ENCODE data around the gene COMT. TPM values are rescaled to one million over a fixed set of nuclear protein-coding genes. Genes with fewer than 3 reads are reported as not detected.
"Not testable (repeated sequence)": the region's sequence is repeated elsewhere in the genome, so short reads cannot be mapped to it uniquely, and the experiment has no call there.

Gene COMT
- total RNA-seq, 1 experiment from 2014 or later: 109 TPM

DNA sequence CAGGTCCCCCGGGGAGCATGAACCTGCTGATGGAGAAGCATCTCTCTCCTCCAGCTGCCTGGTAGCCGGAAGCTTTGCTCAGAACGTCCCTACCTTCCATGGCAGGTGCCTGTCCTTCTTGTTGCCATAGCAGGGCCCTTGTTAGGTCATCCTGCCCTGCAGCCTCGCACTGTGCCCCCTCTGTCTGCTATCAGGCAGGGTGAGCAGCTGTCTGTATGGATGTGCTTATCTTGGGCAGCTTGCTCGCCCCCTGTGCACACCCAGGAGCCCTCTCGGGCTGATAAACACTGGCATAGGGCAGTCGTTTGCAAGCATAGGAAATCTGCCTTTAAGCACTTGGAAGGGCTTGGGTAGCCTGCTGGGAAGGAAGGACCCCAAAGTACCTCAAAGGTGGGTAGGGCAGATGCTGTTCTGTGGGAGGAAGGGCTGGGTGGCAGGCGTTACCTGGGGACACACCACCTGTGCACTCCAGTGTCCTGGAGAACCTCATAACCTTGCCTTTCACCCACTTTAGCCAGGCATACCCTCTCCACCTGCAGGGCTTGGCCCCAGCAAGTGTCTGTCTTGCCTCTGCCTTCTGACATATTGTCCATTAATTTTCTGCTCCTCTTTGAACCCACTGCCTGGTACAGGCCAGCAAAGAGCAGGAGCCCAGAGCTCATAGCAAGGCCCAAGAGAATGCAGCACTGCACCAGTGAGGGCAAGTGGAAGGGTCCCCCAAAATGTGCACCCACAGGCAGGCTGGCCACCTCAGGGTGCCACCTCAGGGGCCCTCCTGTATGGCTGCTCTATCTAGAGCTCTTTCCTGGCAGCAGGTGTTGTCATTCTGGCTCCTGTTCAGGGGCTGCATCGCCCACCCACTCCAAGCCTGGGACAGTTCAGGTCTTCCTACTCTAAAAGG, 8.0 kb upstream of the COMT start:
- no TSS peak for BruUV-seq (replicated peaks)
- ChIA-PET CTCF (no interaction called here), POLR2A (interaction anchor here (1.7 kb wide), 1 partner anchor 9 kb away, joined by 6 read pairs; no protein-coding TSS in a partner anchor), RAD21 (ENCODE audit: low non-redundant PET in 1 of 2, low total read pairs in 2 of 2, uncharacterized antibody in 2 of 2, unreplicated experiment in 2 of 2) (no interaction called here)
- Histone ChIP-seq H3K4me3 (replicated peaks in 1 of 2; ENCODE audit: low read depth in 1 of 2, low read length in 2 of 2) (no peak overlapping the region), H3K9ac (ENCODE audit: low read length) (no peak overlapping the region), H2AFZ (ENCODE audit: low read depth, low read length, poor library complexity, severe bottlenecking) (no peak overlapping the region), H3K36me3 (ENCODE audit: control insufficient read depth in 1 of 2, insufficient read depth in 2 of 2, low read length in 2 of 2) (peaks cover 0 to 6% of the 10 kb centered on the region in 2 experiments; a peak in 1 of 4 replicates), H3K9me2 (ENCODE audit: insufficient read depth) (no peaks in the 10 kb centered on the region), H3K27me3 (ENCODE audit: insufficient read depth, low read length) (no peaks in the 10 kb centered on the region), H3K4me2 (ENCODE audit: low read length) (no peak overlapping the region), H3K79me2 (ENCODE audit: insufficient read depth, low read length) (no peaks in the 10 kb centered on the region), H4K20me1 (ENCODE audit: insufficient read depth) (no peaks in the 10 kb centered on the region), H3K4me1 (ENCODE audit: control insufficient read depth in 1 of 2, insufficient read depth in 2 of 2, low read length in 2 of 2) (no peaks in the 10 kb centered on the region), H3K9me3 (ENCODE audit: control insufficient read depth in 1 of 2, insufficient read depth in 1 of 2, low read depth in 1 of 2, low read length in 2 of 2) (no peaks in the 10 kb centered on the region), H3K27ac (ENCODE audit: low read depth, low read length) (no peak overlapping the region)
- no peak; the same call in 1 of the 2 replicates for ATAC-seq
- intact Hi-C loops (cut with micrococcal nuclease): no loop called here
- no peak for DNase-seq (ENCODE audit: low read depth, low spot score)
- TF ChIP-seq RAD21 (IDR thresholded peaks at IDR 0.05; ENCODE audit: low read depth) (no peak), CEBPB (IDR thresholded peaks at IDR 0.05; ENCODE audit: low read depth) (no peak), TCF7L2 (IDR thresholded peaks at IDR 0.05; ENCODE audit: borderline replicate concordance, extremely low read depth, insufficient read depth, insufficient read length) (no peak), JUND (IDR thresholded peaks at IDR 0.05) (no peak), YY1 (IDR thresholded peaks at IDR 0.05; ENCODE audit: extremely low read depth, insufficient replicate concordance, low read depth, low read length) (no peak), SP1 (IDR thresholded peaks at IDR 0.05; ENCODE audit: low read depth) (no peak), EZH2 (IDR thresholded peaks at IDR 0.05) (no peak), ZFX (IDR thresholded peaks at IDR 0.05) (no peak), POLR2A (IDR thresholded peaks at IDR 0.05; ENCODE audit: borderline replicate concordance, extremely low read depth, insufficient read depth, insufficient read length) (no peak), FOSL1 (IDR thresholded peaks at IDR 0.05; ENCODE audit: low read depth) (no peak), POLR2AphosphoS5 (IDR thresholded peaks at IDR 0.05; ENCODE audit: low read depth, low read length) (no peak), EGR1 (IDR thresholded peaks at IDR 0.05; ENCODE audit: low read depth) (no peak), CBX3 (IDR thresholded peaks at IDR 0.05; ENCODE audit: low read depth) (no peak)
- TF ChIP-seq, protein P1, sequence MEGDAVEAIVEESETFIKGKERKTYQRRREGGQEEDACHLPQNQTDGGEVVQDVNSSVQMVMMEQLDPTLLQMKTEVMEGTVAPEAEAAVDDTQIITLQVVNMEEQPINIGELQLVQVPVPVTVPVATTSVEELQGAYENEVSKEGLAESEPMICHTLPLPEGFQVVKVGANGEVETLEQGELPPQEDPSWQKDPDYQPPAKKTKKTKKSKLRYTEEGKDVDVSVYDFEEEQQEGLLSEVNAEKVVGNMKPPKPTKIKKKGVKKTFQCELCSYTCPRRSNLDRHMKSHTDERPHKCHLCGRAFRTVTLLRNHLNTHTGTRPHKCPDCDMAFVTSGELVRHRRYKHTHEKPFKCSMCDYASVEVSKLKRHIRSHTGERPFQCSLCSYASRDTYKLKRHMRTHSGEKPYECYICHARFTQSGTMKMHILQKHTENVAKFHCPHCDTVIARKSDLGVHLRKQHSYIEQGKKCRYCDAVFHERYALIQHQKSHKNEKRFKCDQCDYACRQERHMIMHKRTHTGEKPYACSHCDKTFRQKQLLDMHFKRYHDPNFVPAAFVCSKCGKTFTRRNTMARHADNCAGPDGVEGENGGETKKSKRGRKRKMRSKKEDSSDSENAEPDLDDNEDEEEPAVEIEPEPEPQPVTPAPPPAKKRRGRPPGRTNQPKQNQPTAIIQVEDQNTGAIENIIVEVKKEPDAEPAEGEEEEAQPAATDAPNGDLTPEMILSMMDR (IDR thresholded peaks at IDR 0.05 in 2 of 3, conservative IDR thresholded peaks at IDR 0.05 in 1 of 3; ENCODE audit: borderline replicate concordance in 1 of 3, insufficient read depth in 1 of 3, low read depth in 2 of 3, low read length in 2 of 3): no peak

DNA sequence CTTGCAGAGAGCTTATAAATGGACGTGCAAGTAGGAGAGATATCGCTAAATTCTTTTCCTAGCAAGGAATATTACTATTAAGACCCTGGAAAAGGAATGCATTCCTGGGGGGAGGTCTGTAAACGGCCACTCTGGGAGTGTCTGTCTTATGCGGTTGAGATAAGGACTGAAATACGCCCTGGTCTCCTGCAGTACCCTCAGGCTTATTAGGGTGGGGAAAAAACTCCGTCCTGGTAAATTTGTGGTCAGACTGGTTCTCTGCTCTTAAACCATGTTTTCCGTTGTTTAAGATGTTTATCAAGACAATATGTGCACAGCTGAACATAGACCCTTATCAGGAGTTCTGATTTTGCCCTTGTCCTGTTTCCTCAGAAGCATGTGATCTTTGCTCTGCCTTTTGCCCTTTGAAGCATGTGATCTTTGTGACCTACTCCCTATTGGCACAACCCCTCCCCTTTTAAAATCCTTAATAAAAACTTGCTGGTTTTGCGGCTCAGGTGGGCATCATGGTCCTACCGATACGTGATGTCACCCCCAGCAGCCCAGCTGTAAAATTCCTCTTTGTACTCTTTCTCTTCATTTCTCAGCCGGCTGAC, 6.4 kb upstream of the COMT start:
- H2AFZ ChIP-seq (ENCODE audit: low read depth, low read length, poor library complexity, severe bottlenecking); H3K9me2 ChIP-seq (ENCODE audit: insufficient read depth); H3K4me3 ChIP-seq (replicated peaks in 1 of 2; ENCODE audit: low read depth in 1 of 2, low read length in 2 of 2); BruUV-seq (replicated peaks); H3K36me3 ChIP-seq (ENCODE audit: control insufficient read depth in 1 of 2, insufficient read depth in 2 of 2, low read length in 2 of 2); H3K27me3 ChIP-seq (ENCODE audit: insufficient read depth, low read length); ATAC-seq; H3K4me1 ChIP-seq (ENCODE audit: control insufficient read depth in 1 of 2, insufficient read depth in 2 of 2, low read length in 2 of 2); DNase-seq (ENCODE audit: low read depth, low spot score); POLR2A ChIA-PET; RAD21 ChIA-PET (ENCODE audit: low non-redundant PET in 1 of 2, low total read pairs in 2 of 2, uncharacterized antibody in 2 of 2, unreplicated experiment in 2 of 2); CTCF ChIA-PET; H4K20me1 ChIP-seq (ENCODE audit: insufficient read depth); H3K79me2 ChIP-seq (ENCODE audit: insufficient read depth, low read length); H3K27ac ChIP-seq (ENCODE audit: low read depth, low read length); H3K4me2 ChIP-seq (ENCODE audit: low read length); intact Hi-C loops (cut with micrococcal nuclease); H3K9me3 ChIP-seq (ENCODE audit: control insufficient read depth in 1 of 2, insufficient read depth in 1 of 2, low read depth in 1 of 2, low read length in 2 of 2); H3K9ac ChIP-seq (ENCODE audit: low read length): not testable (repeated sequence)
